Keratinocyte (primary cell): ENCODE measurements around the gene NQO2. TPM values are rescaled to one million over a fixed set of nuclear protein-coding genes. Genes with fewer than 3 reads are reported as not detected.

Source experiments
- DNase-seq: peaks from one replicate; pipeline ENCODE4 v3.0.0-alpha.2; 2011; ENCODE audit warnings: low read depth, missing footprints, low spot score
- FAIRE-seq: peaks from 2 replicates; lab custom pipeline; 2011; peaks lifted over from hg19 to GRCh38; lab: Jason Lieb, UNC
- H2AFZ ChIP-seq: 2 replicates; pipeline ENCODE4 v1.6.0; 2012; ENCODE audit warnings: low read length, control low read depth, inconsistent platforms; ENCODE audit not compliant: control insufficient read depth
- H3K27ac ChIP-seq: 2 replicates; pipeline ENCODE4 v1.5.1; 2011; ENCODE audit warnings: low read length; ENCODE audit not compliant: control insufficient read depth, insufficient read depth
- H3K27me3 ChIP-seq: 3 replicates; pipeline ENCODE4 v1.6.0; 2011; ENCODE audit warnings: low read length; ENCODE audit not compliant: control insufficient read depth, insufficient read depth; ENCODE audit errors: extremely low read depth
- H3K36me3 ChIP-seq, 2 experiments: 2 replicates in 1 of 2; 3 replicates in 1 of 2; pipeline ENCODE4 v1.5.1; 2011; ENCODE audit warnings: low read length in 2 of 2, mild to moderate bottlenecking in 1 of 2; ENCODE audit not compliant: control insufficient read depth in 2 of 2, insufficient read depth in 2 of 2; ENCODE audit errors: extremely low read depth in 1 of 2
- H3K4me1 ChIP-seq: 3 replicates; pipeline ENCODE4 v1.5.1; 2011; ENCODE audit warnings: low read length; ENCODE audit not compliant: control insufficient read depth, insufficient read depth; ENCODE audit errors: extremely low read depth
- H3K4me2 ChIP-seq: 3 replicates; pipeline ENCODE4 v1.6.0; 2011; ENCODE audit warnings: low read depth, low read length; ENCODE audit not compliant: control insufficient read depth, insufficient read depth; ENCODE audit errors: extremely low read depth
- H3K4me3 ChIP-seq, 3 experiments: fragments of 200-600 bp in 1 of 3; sonication (generic) in 1 of 3; 2 replicates in 2 of 3; 3 replicates in 1 of 3; pipeline ENCODE4 v1.5.1; 2011 to 2016; ENCODE audit warnings: low read length in 3 of 3, mild to moderate bottlenecking in 3 of 3, control low read depth in 2 of 3, inconsistent platforms in 1 of 3, low read depth in 1 of 3, mixed read lengths in 1 of 3, mixed run types in 1 of 3, moderate library complexity in 1 of 3; ENCODE audit not compliant: control insufficient read depth in 2 of 3, insufficient read depth in 2 of 3; ENCODE audit errors: extremely low read depth in 1 of 3
- H3K79me2 ChIP-seq: 2 replicates; pipeline ENCODE4 v1.6.0; 2012; ENCODE audit warnings: low read length; ENCODE audit not compliant: control insufficient read depth, insufficient read depth
- H3K9ac ChIP-seq: 3 replicates; pipeline ENCODE4 v1.6.0; 2011; ENCODE audit warnings: low read length; ENCODE audit not compliant: control insufficient read depth, insufficient read depth; ENCODE audit errors: extremely low read depth
- H3K9me1 ChIP-seq: 3 replicates; pipeline ENCODE4 v1.6.0; 2011; ENCODE audit warnings: low read length; ENCODE audit not compliant: control insufficient read depth, insufficient read depth; ENCODE audit errors: extremely low read depth
- H3K9me3 ChIP-seq: 2 replicates; pipeline ENCODE4 v1.5.1; 2012; ENCODE audit warnings: low read depth, low read length; ENCODE audit not compliant: control insufficient read depth
- H4K20me1 ChIP-seq: 3 replicates; pipeline ENCODE4 v1.6.0; 2011; ENCODE audit warnings: low read length; ENCODE audit not compliant: control insufficient read depth, insufficient read depth; ENCODE audit errors: extremely low read depth
- EZH2 ChIP-seq: IDR thresholded peaks from one replicate; pipeline ENCODE4 v1.6.1; 2012; ENCODE audit warnings: inconsistent platforms, mild to moderate bottlenecking, low read length, moderate library complexity
- dilution Hi-C: fragments of 300-500 bp; cut with MboI; formaldehyde crosslinking; loops from one replicate; pipeline ENCODE4 v1.7.0; 2020; ENCODE audit warnings: low sequenced_read_pairs; ENCODE audit not compliant: extremely low pct_ligation_motif_present
- polyA plus RNA-seq, 5 experiments: library from polyadenylated mRNA; depleted of rRNA in 3 of 5; stranded (reverse) in 3 of 5; stranded (forward) in 1 of 5; unstranded in 1 of 5; fragments of >200 nt; gene quantifications; 1 replicate in 1 of 5; 2 replicates in 3 of 5; 3 replicates in 1 of 5; pipeline versions ENCODE4 v1.2.1 to v1.2.3, GENCODE V29; 2011 to 2012; ENCODE audit warnings: missing spikeins in 2 of 5, low read depth in 1 of 5, low replicate concordance in 1 of 5
- TF ChIP-seq, protein P1 (sequence below), 3 experiments: IDR thresholded peaks in 1 of 3; conservative IDR thresholded peaks in 1 of 3; optimal IDR thresholded peaks in 1 of 3; 2 replicates in 2 of 3; 3 replicates in 1 of 3; pipeline versions ENCODE3 to v1.5.1; 2011; ENCODE audit warnings: low read length in 3 of 3, mild to moderate bottlenecking in 3 of 3, moderate library complexity in 2 of 3, control low read depth in 1 of 3, inconsistent platforms in 1 of 3; ENCODE audit not compliant: insufficient read depth in 2 of 3; ENCODE audit errors: extremely low read depth in 1 of 3

NQO2 gene
- polyA plus RNA-seq, 1 donor (not counting 4 experiments of a cell fraction or from before 2014, with no cell fraction given): 22.9 TPM

DNA sequence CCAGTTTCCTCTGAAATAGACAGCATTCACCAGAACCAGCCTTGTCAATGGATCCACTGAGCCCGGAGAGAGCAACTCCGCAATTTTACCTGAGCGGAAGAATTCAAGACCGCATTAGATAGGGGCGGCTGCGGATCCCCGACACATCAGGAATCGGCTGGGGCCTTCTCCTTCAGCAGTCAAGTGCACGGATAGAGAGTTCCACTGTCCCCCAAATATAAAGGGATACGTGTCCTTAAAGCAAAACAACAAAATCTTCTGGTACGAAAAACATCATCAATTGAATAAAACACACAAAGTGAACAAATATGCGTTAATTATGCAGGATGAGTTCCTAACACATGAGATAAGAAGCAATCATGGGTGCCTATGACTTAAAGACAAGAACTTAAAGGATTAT is 46.6 kb upstream of the NQO2 start:
- H2AFZ ChIP-seq: no peak overlapping the region
- no peak for TF ChIP-seq EZH2
- TF ChIP-seq, protein P1, sequence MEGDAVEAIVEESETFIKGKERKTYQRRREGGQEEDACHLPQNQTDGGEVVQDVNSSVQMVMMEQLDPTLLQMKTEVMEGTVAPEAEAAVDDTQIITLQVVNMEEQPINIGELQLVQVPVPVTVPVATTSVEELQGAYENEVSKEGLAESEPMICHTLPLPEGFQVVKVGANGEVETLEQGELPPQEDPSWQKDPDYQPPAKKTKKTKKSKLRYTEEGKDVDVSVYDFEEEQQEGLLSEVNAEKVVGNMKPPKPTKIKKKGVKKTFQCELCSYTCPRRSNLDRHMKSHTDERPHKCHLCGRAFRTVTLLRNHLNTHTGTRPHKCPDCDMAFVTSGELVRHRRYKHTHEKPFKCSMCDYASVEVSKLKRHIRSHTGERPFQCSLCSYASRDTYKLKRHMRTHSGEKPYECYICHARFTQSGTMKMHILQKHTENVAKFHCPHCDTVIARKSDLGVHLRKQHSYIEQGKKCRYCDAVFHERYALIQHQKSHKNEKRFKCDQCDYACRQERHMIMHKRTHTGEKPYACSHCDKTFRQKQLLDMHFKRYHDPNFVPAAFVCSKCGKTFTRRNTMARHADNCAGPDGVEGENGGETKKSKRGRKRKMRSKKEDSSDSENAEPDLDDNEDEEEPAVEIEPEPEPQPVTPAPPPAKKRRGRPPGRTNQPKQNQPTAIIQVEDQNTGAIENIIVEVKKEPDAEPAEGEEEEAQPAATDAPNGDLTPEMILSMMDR (optimal IDR thresholded peaks at IDR 0.05 in 1 of 3, IDR thresholded peaks at IDR 0.05 in 1 of 3, conservative IDR thresholded peaks at IDR 0.05 in 1 of 3; ENCODE audit: extremely low read depth in 1 of 3, insufficient read depth in 2 of 3, low read length in 3 of 3): no peak
- H3K4me3 ChIP-seq: peak overlapping the region in 1 of 3 experiments; percentile 3

DNA sequence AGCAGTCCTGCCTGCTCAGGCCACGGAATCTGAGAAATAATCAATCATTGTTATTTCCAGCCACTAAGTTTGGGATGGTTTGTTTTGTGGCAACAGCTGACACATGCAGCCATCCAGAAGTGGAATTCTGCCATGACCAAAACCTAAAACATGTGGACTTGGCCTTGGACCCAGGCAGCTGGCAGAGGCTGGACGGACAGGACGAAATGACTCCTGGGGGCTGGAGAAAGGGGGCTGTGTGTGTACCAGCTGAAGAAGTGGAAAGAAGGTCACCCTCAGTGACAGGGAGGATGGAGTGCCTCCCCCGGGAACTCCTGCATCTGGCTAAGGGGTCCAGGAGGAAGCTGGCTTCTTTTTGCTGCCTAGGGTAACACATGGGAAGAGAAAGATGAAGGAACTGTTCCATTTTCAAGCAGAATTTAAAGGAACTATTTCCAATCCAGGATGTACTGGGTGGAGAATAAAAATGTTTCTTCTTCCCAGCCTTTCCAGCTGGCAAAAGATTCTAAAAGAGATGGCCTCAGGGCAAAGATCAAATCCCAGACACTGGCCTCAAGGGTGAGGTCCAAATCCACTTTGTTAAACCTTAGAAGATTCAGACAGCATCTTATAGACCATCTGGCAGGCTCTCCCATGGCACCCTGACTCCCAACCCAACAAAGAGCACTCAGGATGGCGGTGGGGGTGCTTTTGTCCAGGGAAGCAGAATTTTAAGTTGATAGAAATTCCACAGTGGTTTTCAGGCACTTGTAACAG is 42.6 kb upstream of the NQO2 start:
- H3K9me3 ChIP-seq: no peaks in the 10 kb centered on the region
- H4K20me1 ChIP-seq: no peaks in the 10 kb centered on the region
- no peak for TF ChIP-seq EZH2
- TF ChIP-seq, protein P1 (optimal IDR thresholded peaks at IDR 0.05 in 1 of 3, IDR thresholded peaks at IDR 0.05 in 1 of 3, conservative IDR thresholded peaks at IDR 0.05 in 1 of 3; ENCODE audit: extremely low read depth in 1 of 3, insufficient read depth in 2 of 3, low read length in 3 of 3): no peak
- H3K27ac ChIP-seq: no peak overlapping the region
- H3K9me1 ChIP-seq: no peaks in the 10 kb centered on the region
- no peak overlapping the region for H3K9ac ChIP-seq
- no peak overlapping the region for H2AFZ ChIP-seq
- FAIRE-seq: no peak
- DNase-seq: no peak
- H3K4me3 ChIP-seq: no peak overlapping the region
- H3K4me1 ChIP-seq: peaks cover 11% of the 10 kb centered on the region
- no peak overlapping the region for H3K4me2 ChIP-seq
- H3K36me3 ChIP-seq: peaks cover 0 to 2% of the 10 kb centered on the region in 2 experiments
- H3K27me3 ChIP-seq: no peaks in the 10 kb centered on the region
- dilution Hi-C loops: no loop called here
- no peaks in the 10 kb centered on the region for H3K79me2 ChIP-seq

More for the DNA sequence above, 46.6 kb upstream of the NQO2 start:
- Histone ChIP-seq H3K9ac (no peak overlapping the region), H3K4me1 (peaks cover 3% of the 10 kb centered on the region), H3K9me3 (no peaks in the 10 kb centered on the region), H3K79me2 (no peaks in the 10 kb centered on the region), H3K9me1 (no peaks in the 10 kb centered on the region), H3K36me3 (peaks cover 5 to 12% of the 10 kb centered on the region in 2 experiments), H4K20me1 (no peaks in the 10 kb centered on the region), H3K27me3 (no peaks in the 10 kb centered on the region), H3K4me2 (peak overlapping the region; percentile 14), H3K27ac (no peak overlapping the region)
- no peak for DNase-seq
- dilution Hi-C loops: no loop called here
- no peak for FAIRE-seq
